Stomach (tissue), 4 donors: ENCODE results near the gene HS3ST1.

Experiments used
- CTCF ChIP-seq, 7 experiments: fragments of 450-650 bp in 4 of 7; fragments of 200-600 bp in 3 of 7; sonication (generic) in 3 of 7; IDR thresholded peaks; one replicate each; pipeline ENCODE4 v1.5.1; 2016 to 2019; ENCODE audit warnings: antibody characterized with exemption in 7 of 7, control low read depth in 2 of 7, mild to moderate bottlenecking in 1 of 7
- EP300 ChIP-seq: sonication (generic); formaldehyde crosslinking; IDR thresholded peaks from one replicate; pipeline ENCODE4 v1.6.1; 2017; ENCODE audit warnings: antibody characterized with exemption
- POLR2A ChIP-seq, 4 donors: fragments of 450-650 bp; IDR thresholded peaks; one replicate each; pipeline ENCODE4 v1.6.1; 2016; ENCODE audit warnings: antibody characterized with exemption in 4 of 4, control low read depth in 2 of 4, mild to moderate bottlenecking in 1 of 4, moderate library complexity in 1 of 4
- POLR2AphosphoS5 ChIP-seq, 3 donors: sonication (generic); formaldehyde crosslinking; IDR thresholded peaks; one replicate each; pipeline ENCODE4 v1.6.1; 2016; ENCODE audit warnings: antibody characterized with exemption in 3 of 3

GRCh38 chr4:11439836-11440235 lies 11.1 kb upstream of the HS3ST1 start:
- TF ChIP-seq EP300: no peak
- no peak for TF ChIP-seq POLR2A (IDR thresholded peaks at IDR 0.05)
- TF ChIP-seq POLR2AphosphoS5 (IDR thresholded peaks at IDR 0.05): no peak
- no peak for TF ChIP-seq CTCF (IDR thresholded peaks at IDR 0.05)
